Urinary bladder (tissue), 4 donors: ENCODE results near the gene SNIP1. TPM values are rescaled to one million over a fixed set of nuclear protein-coding genes. Genes with fewer than 3 reads are reported as not detected.
"Not testable (repeated sequence)": the region's sequence is repeated elsewhere in the genome, so short reads cannot be mapped to it uniquely, and the experiment has no call there.

ENCODE experiments used
- DNase-seq: peaks from one replicate; pipeline ENCODE4 v3.0.0-alpha.2; 2015; ENCODE audit errors: extremely low spot score
- H3K27ac ChIP-seq: one replicate; pipeline ENCODE4 v1.5.1; 2013; ENCODE audit warnings: low read depth, mild to moderate bottlenecking, moderate library complexity
- H3K36me3 ChIP-seq: one replicate; pipeline ENCODE4 v1.6.1; 2013; ENCODE audit warnings: mild to moderate bottlenecking, moderate library complexity; ENCODE audit not compliant: insufficient read depth
- H3K4me1 ChIP-seq: one replicate; pipeline ENCODE4 v1.6.1; 2013; ENCODE audit warnings: mild to moderate bottlenecking, moderate library complexity; ENCODE audit not compliant: insufficient read depth
- H3K4me3 ChIP-seq: one replicate; pipeline ENCODE4 v1.5.1; 2013; ENCODE audit warnings: low read depth, low read length
- WGBS: extraction: QIAGEN DNeasy Blood & Tissue Kit; methylation state at CpG from one replicate; pipeline ENCODE4 v1.1.7; 2013; 5-methylcytosine and 5-hydroxymethylcytosine counted together
- polyA plus RNA-seq: library from polyadenylated mRNA; stranded (reverse); fragments of 200-250 nt; gene quantifications from one replicate; pipeline ENCODE4 v1.2.3, GENCODE V29; 2013
- total RNA-seq: library from RNA; depleted of rRNA; stranded (reverse); fragments of >200 nt; gene quantifications from one replicate; pipeline ENCODE4 v1.2.3, GENCODE V29; 2014
- donor health status: healthy with polysubstance abuse.
- donor health status: healthy.

Gene SNIP1
- 11.6 TPM for total RNA-seq
- 7.8 TPM for polyA plus RNA-seq

- Histone ChIP-seq H3K4me3 (peak within 1 kb of the TSS; percentile 91), H3K36me3 (no peaks in the 10 kb centered on the region), H3K27ac (peak within 1 kb of the TSS; percentile 91), H3K4me1 (no peaks in the 10 kb centered on the region)
- peak; percentile 90 for DNase-seq
- 13% methylated on average over 54 of the region's 54 CpGs for WGBS
These were observed at the start of gene SNIP1 for GRCh38 chr1:37553927-37554808. Gene SNIP1 (minus strand): TSS chr1:37554293. CDS start chr1:37554229, 64 bp downstream.

GRCh38 chr1:37602750-37603694 is 48.9 kb upstream of the SNIP1 start:
- Histone ChIP-seq H3K27ac (no peak overlapping the region), H3K4me1 (no peaks in the 10 kb centered on the region), H3K4me3 (no peak overlapping the region), H3K36me3 (no peaks in the 10 kb centered on the region)
- WGBS, result 33% methylated on average over 8 of the region's 8 CpGs
- DNase-seq, result no peak

GRCh38 chr1:37601441-37601840 is 47.3 kb upstream of the SNIP1 start:
- no peak for DNase-seq
- no peaks in the 10 kb centered on the region for H3K4me1 ChIP-seq
- no peaks in the 10 kb centered on the region for H3K36me3 ChIP-seq
- H3K4me3 ChIP-seq, result no peak overlapping the region
- H3K27ac ChIP-seq, result no peak overlapping the region

- no peak for DNase-seq
- Histone ChIP-seq H3K36me3 (no peaks in the 10 kb centered on the region), H3K4me1 (no peaks in the 10 kb centered on the region), H3K27ac (no peak overlapping the region), H3K4me3 (no peak overlapping the region)
- WGBS, result 55% methylated on average over 5 of the region's 5 CpGs
These were observed 45.8 kb upstream of the SNIP1 start for GRCh38 chr1:37599940-37600339.

- H3K4me3 ChIP-seq, result peak overlapping the region; percentile 64
- H3K4me1 ChIP-seq, result no peaks in the 10 kb centered on the region
- peak overlapping the region; percentile 64 for H3K27ac ChIP-seq
- H3K36me3 ChIP-seq, result no peaks in the 10 kb centered on the region
- DNase-seq, result no peak
- 0% methylated on average over 3 of the region's 3 CpGs for WGBS
These were observed 42.1 kb upstream of the SNIP1 start for GRCh38 chr1:37596182-37596667.

GRCh38 chr1:37595440-37596181 is 41.5 kb upstream of the SNIP1 start, which contains the start of gene GNL2:
Gene GNL2 (minus strand): TSS chr1:37595937. CDS start chr1:37595822, 115 bp downstream.
- no peaks in the 10 kb centered on the region for H3K4me1 ChIP-seq
- under 1% methylated on average over 51 of the region's 51 CpGs for WGBS
- peaks cover 2% of the 10 kb centered on the region for H3K36me3 ChIP-seq
- H3K4me3 ChIP-seq, result peak within 1 kb of the TSS; percentile 64
- DNase-seq, result peak; percentile 90
- peak within 1 kb of the TSS; percentile 64 for H3K27ac ChIP-seq

- Histone ChIP-seq H3K4me1 (no peaks in the 10 kb centered on the region), H3K27ac (no peak overlapping the region), H3K4me3 (no peak overlapping the region), H3K36me3 (peaks cover 8% of the 10 kb centered on the region)
- no peak for DNase-seq
- WGBS, result 95% methylated on average over 6 of the region's 6 CpGs
These were observed 39.6 kb upstream of the SNIP1 start for GRCh38 chr1:37593726-37594125.

GRCh38 chr1:37588939-37589338 is 34.8 kb upstream of the SNIP1 start:
- WGBS, result 92% methylated on average over 2 of the region's 2 CpGs
- no peak overlapping the region for H3K27ac ChIP-seq
- peaks cover 10% of the 10 kb centered on the region for H3K36me3 ChIP-seq
- no peak overlapping the region for H3K4me3 ChIP-seq
- no peaks in the 10 kb centered on the region for H3K4me1 ChIP-seq
- no peak for DNase-seq

- 94% methylated on average over 4 of the region's 4 CpGs for WGBS
- DNase-seq, H3K4me1 ChIP-seq, H3K36me3 ChIP-seq, H3K27ac ChIP-seq, H3K4me3 ChIP-seq: not testable (repeated sequence)
These were observed 30.5 kb upstream of the SNIP1 start for GRCh38 chr1:37584544-37584943.

GRCh38 chr1:37575692-37576091 is 21.6 kb upstream of the SNIP1 start:
- WGBS, result 96% methylated on average over 5 of the region's 5 CpGs
- no peak overlapping the region for H3K27ac ChIP-seq
- no peaks in the 10 kb centered on the region for H3K4me1 ChIP-seq
- DNase-seq, result no peak
- no peak overlapping the region for H3K4me3 ChIP-seq
- peaks cover 8% of the 10 kb centered on the region for H3K36me3 ChIP-seq

- peaks cover 5% of the 10 kb centered on the region for H3K36me3 ChIP-seq
These were observed 20.9 kb upstream of the SNIP1 start for GRCh38 chr1:37574834-37575480.

GRCh38 chr1:37570528-37571334 is 16.6 kb upstream of the SNIP1 start:
- WGBS, result 93% methylated on average over 3 of the region's 3 CpGs
- no peaks in the 10 kb centered on the region for H3K4me1 ChIP-seq
- no peak overlapping the region for H3K27ac ChIP-seq
- H3K36me3 ChIP-seq, result peaks cover 13% of the 10 kb centered on the region
- no peak for DNase-seq
- no peak overlapping the region for H3K4me3 ChIP-seq

More at GRCh38 chr1:37574834-37575480, 20.9 kb upstream of the SNIP1 start:
- WGBS, result 70% methylated on average over 7 of the region's 7 CpGs
- no peak for DNase-seq
- Histone ChIP-seq H3K4me3 (no peak overlapping the region), H3K4me1 (no peaks in the 10 kb centered on the region), H3K27ac (no peak overlapping the region)
